ENCODE measurements around the gene CCDC171.

GRCh38 chr9:15635752-15636151 is 82.9 kb downstream of the CCDC171 start:
- no peak for TF ChIP-seq CTCF (IDR thresholded peaks at IDR 0.05; ENCODE audit: poor library complexity)
- no peak for TF ChIP-seq EZH2 (IDR thresholded peaks at IDR 0.05; ENCODE audit: borderline replicate concordance)

Data from hepatocyte (in vitro differentiated cells).